ENCODE data around the gene GNG12. TPM values are rescaled to one million over a fixed set of nuclear protein-coding genes. Genes with fewer than 3 reads are reported as not detected.

Gene GNG12
- total and polyA plus RNA-seq, 10 donors = 15.2 to 102 (median 76.2) TPM

DNA sequence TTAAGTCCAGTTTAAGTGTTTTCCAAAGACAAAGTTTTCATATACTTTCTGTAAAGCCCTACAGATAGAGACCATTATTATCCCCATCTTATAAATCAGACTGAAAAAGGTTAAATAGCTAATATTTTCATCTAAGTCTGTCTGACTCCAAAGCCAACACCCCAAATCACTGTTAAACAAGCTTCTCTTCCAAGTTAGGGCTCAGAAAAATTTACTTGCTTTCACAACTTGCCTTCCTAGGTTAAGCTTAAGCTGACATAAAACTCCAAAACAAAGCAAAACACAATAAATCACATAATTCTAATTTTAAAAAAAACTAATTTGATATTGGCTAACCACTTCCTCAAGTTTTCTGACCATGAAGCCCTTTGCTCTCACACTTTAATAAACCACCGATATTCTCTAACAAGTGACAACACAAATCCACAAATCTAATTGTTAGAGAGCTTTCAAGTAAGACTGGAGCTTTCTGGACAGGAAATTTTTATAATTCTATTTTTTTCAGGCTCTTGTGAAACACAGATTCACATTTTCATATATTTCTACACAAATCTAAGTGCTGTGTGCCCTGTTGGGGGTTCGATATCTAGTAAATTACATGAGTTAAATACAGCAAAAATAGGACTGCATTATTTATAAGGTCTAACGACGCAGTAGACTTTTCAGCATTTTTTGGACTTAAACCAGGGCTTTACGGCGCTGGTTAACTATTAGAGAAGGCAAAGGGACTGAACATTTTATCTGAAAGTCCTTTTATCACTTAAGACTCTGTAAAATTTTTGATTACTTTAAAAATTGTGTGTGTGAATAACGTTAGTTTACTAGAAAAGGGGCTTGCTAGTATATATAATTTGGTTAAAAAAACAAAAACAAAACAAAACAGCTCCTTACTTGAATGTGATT lies 2.1 kb downstream of the GNG12 start:
- Histone ChIP-seq H3K9me3 (no peaks in the 10 kb centered on the region), H3K27me3 (replicated peaks in 1 of 7) (peaks cover 0 to 61% (median 24%) of the 10 kb centered on the region in 7 donors), H3K4me3 (peak overlapping the region; percentile 52 to 79 (median 60)), H3K4me1 (peaks cover 0 to 51% (median 28%) of the 10 kb centered on the region in 6 donors), H3K36me3 (no peaks in the 10 kb centered on the region), H3K27ac (peak overlapping the region; percentile 44 to 89 (median 87))
- intact Hi-C loops (cut with DNase I; ENCODE audit: low total_unique reads) = loop anchor here (10.0 kb wide), 1 partner anchor 66 kb away; no protein-coding TSS in a partner anchor
- WGBS, 5 donors = 29 to 35% (median 32%) methylated on average over 7 of the region's 7 CpGs
- TF ChIP-seq POLR2AphosphoS5 (IDR thresholded peaks at IDR 0.05) = no peak
- TF ChIP-seq, protein P1, sequence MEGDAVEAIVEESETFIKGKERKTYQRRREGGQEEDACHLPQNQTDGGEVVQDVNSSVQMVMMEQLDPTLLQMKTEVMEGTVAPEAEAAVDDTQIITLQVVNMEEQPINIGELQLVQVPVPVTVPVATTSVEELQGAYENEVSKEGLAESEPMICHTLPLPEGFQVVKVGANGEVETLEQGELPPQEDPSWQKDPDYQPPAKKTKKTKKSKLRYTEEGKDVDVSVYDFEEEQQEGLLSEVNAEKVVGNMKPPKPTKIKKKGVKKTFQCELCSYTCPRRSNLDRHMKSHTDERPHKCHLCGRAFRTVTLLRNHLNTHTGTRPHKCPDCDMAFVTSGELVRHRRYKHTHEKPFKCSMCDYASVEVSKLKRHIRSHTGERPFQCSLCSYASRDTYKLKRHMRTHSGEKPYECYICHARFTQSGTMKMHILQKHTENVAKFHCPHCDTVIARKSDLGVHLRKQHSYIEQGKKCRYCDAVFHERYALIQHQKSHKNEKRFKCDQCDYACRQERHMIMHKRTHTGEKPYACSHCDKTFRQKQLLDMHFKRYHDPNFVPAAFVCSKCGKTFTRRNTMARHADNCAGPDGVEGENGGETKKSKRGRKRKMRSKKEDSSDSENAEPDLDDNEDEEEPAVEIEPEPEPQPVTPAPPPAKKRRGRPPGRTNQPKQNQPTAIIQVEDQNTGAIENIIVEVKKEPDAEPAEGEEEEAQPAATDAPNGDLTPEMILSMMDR (IDR thresholded peaks at IDR 0.05 in 8 of 11, conservative IDR thresholded peaks at IDR 0.05 in 3 of 11) = no peak
- no peak for TF ChIP-seq POLR2A (IDR thresholded peaks at IDR 0.05)
- DNase-seq = no peak

DNA sequence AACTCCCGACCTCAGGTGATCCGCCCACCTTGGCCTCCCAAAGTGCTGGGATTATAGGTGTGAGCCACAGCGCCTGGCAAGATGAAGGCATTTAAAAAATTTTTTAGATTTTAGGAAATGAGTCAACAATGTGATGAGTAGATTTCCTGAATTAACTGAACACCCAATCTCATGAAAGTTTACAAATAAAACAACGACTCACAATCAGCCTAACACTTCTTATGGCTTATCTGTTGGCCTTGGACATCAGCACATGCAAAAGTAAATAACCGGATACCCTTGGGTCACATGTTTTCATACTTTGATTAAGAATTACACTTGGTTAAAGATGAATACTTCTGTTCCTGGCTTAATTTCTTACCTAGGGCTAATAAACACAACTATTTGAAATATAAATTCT lies 3.0 kb downstream of the GNG12 start:
- Histone ChIP-seq H3K9me3 (no peaks in the 10 kb centered on the region), H3K4me3 (peak overlapping the region in 6 of 8 donors; percentile 19 to 79 (median 60)), H3K27ac (peak overlapping the region; percentile 44 to 89 (median 87)), H3K27me3 (replicated peaks in 1 of 7) (peaks cover 0 to 53% (median 24%) of the 10 kb centered on the region in 7 donors), H3K36me3 (no peaks in the 10 kb centered on the region), H3K4me1 (peaks cover 0 to 46% (median 28%) of the 10 kb centered on the region in 6 donors)
- DNase-seq = no peak
- intact Hi-C loops (cut with DNase I; ENCODE audit: low total_unique reads) = loop anchor here (10.0 kb wide), 1 partner anchor 65 kb away; no protein-coding TSS in a partner anchor
- TF ChIP-seq POLR2AphosphoS5 (IDR thresholded peaks at IDR 0.05) (no peak), POLR2A (IDR thresholded peaks at IDR 0.05) (no peak)
- TF ChIP-seq, protein P1 (IDR thresholded peaks at IDR 0.05 in 8 of 11, conservative IDR thresholded peaks at IDR 0.05 in 3 of 11) = no peak
- WGBS, 5 donors = 57 to 68% (median 61%) methylated on average over 5 of the region's 5 CpGs

DNA sequence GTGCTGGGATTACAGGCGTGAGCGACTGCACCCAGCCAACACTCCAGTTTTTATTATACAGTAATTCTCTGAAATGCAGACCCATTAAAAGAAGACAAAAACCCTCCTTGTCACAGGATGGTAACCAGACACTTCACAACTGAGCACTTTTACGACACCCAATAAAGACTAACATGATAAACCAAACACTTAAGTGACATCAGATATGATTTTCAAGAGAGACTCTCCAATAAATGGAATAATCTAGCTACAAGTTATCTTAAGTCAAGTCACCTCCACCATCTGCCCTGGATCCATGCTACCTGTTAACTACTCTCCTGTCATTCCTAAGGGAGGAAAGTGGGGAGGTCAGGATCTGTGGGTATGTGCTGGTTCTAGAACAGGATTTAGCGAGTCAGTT lies 5.6 kb downstream of the GNG12 start:
- TF ChIP-seq POLR2AphosphoS5 (IDR thresholded peaks at IDR 0.05) (no peak), POLR2A (IDR thresholded peaks at IDR 0.05) (no peak)
- TF ChIP-seq, protein P1 (IDR thresholded peaks at IDR 0.05 in 8 of 11, conservative IDR thresholded peaks at IDR 0.05 in 3 of 11) = no peak
- WGBS, 5 donors = 91 to 97% (median 94%) methylated on average over 4 of the region's 4 CpGs
- intact Hi-C loops (cut with DNase I; ENCODE audit: low total_unique reads) = no loop called here

DNA sequence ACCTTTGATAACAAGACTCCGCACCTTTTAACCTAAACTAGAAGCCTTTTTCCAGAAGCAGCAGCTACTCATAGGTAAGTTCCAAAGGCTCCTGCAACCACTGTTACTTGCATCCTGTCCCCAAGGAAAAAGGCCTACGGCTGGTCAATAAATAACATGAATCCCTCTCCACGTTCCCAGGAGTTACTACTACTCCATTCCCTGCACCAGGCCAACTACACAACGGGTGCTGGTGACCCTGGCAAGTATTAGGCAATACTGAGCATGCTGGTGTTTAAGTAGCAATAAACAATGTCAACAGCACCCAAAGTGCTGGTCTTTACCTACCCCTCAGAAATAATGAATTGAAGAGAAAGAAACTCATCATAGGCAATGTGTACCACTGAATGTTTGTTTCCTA lies 7.7 kb downstream of the GNG12 start:
- intact Hi-C loops (cut with DNase I; ENCODE audit: low total_unique reads) = no loop called here
- Histone ChIP-seq H3K4me1 (peaks cover 0 to 16% (median 1%) of the 10 kb centered on the region in 6 donors), H3K27me3 (replicated peaks in 1 of 7) (peaks cover 0 to 9% (median 0%) of the 10 kb centered on the region in 7 donors), H3K36me3 (no peaks in the 10 kb centered on the region), H3K27ac (no peak overlapping the region), H3K9me3 (no peaks in the 10 kb centered on the region), H3K4me3 (no peak overlapping the region)
- DNase-seq = no peak
- TF ChIP-seq, protein P1 (IDR thresholded peaks at IDR 0.05 in 8 of 11, conservative IDR thresholded peaks at IDR 0.05 in 3 of 11) = no peak
- TF ChIP-seq POLR2AphosphoS5 (IDR thresholded peaks at IDR 0.05) (no peak), POLR2A (IDR thresholded peaks at IDR 0.05) (no peak)
- WGBS, 5 donors = 73 to 90% (median 77%) methylated on average over 4 of the region's 4 CpGs

More for the DNA sequence above, 5.6 kb downstream of the GNG12 start:
- Histone ChIP-seq H3K36me3 (no peaks in the 10 kb centered on the region), H3K27ac (no peak overlapping the region), H3K27me3 (replicated peaks in 1 of 7) (peaks cover 0 to 30% (median 15%) of the 10 kb centered on the region in 7 donors), H3K9me3 (no peaks in the 10 kb centered on the region), H3K4me3 (no peak overlapping the region), H3K4me1 (peaks cover 0 to 30% (median 14%) of the 10 kb centered on the region in 6 donors)
- DNase-seq = no peak
